Measurements from ENCODE around the gene SKAP1. TPM values are rescaled to one million over a fixed set of nuclear protein-coding genes. Genes with fewer than 3 reads are reported as not detected.

Gene SKAP1
- total and polyA plus RNA-seq, 2 of the 13 experiments (the other 11 are each of a cell fraction or from before 2014, with no cell fraction given): 0.21 TPM; not detected in 1

DNA sequence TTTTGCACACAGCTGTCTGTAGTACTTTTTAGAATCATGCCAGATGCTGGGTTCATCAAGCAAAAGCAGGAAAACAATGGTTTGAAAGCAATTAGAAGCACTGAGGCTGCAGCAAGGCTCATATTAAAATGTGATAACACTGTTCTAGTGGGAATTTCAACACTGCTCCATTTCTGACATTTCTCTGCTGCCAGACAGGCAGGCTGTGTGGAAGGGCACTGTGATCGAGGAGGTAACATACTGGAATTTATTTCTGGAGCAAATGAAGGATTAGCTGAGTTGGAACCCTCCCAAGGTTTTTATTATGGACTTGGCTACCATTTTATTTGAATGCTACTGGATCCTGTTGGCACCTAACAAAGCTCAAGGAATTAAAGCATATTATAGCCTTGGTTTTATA lies 66.9 kb downstream of the SKAP1 start:
- intact Hi-C loops (cut with micrococcal nuclease; ENCODE audit: unreplicated experiment) (no loop called here), in situ Hi-C loops (cut with HindIII; ENCODE audit: extremely low pct_ligation_motif_present, low pct_unique_long_range_greater_than_20kb) (no loop called here)
- FAIRE-seq: no peak
- 0% methylated on average over 1 of the region's 1 CpG for WGBS (ENCODE audit: low lambda C conversion rate)
- ATAC-seq: no peak
- Histone ChIP-seq H3K36me3 (replicated peaks in 1 of 2; ENCODE audit: control insufficient read depth in 1 of 2, insufficient read depth in 2 of 2, low read length in 2 of 2) (no peaks in the 10 kb centered on the region), H3K27me3 (ENCODE audit: control insufficient read depth in 1 of 2, insufficient read depth in 2 of 2, low read length in 2 of 2) (peaks cover 0 to 4% of the 10 kb centered on the region in 2 experiments; a peak in 2 of 5 replicates), H3K4me2 (ENCODE audit: low read depth, low read length) (no peak overlapping the region), H3K9me3 (ENCODE audit: low read length) (no peaks in the 10 kb centered on the region), H4K20me1 (ENCODE audit: insufficient read depth, low read length) (no peaks in the 10 kb centered on the region), H3K27ac (ENCODE audit: extremely low read length, insufficient read depth, low read length) (no peak overlapping the region), H3K4me3 (replicated peaks in 1 of 3; ENCODE audit: insufficient read depth in 1 of 3, low read depth in 2 of 3, low read length in 3 of 3) (no peak overlapping the region), H2AFZ (ENCODE audit: low read length) (no peak overlapping the region), H3K9ac (ENCODE audit: insufficient read depth, low read depth, low read length) (no peak overlapping the region), H3K4me1 (ENCODE audit: insufficient read depth, low read length) (no peaks in the 10 kb centered on the region), H3K79me2 (ENCODE audit: insufficient read depth, low read length) (no peaks in the 10 kb centered on the region)
- TF ChIP-seq ZNF20 (CRISPR knock-in tag; IDR thresholded peaks at IDR 0.05) (no peak), TEAD3 (CRISPR knock-in tag; optimal IDR thresholded peaks at IDR 0.05; ENCODE audit: borderline replicate concordance) (no peak), RFX5 (IDR thresholded peaks at IDR 0.05; ENCODE audit: low read depth, low read length) (no peak), SRSF4 (IDR thresholded peaks at IDR 0.05; ENCODE audit: low read depth, low read length, poor library complexity, severe bottlenecking) (no peak), ZNF773 (CRISPR knock-in tag; IDR thresholded peaks at IDR 0.05; ENCODE audit: borderline replicate concordance) (no peak), ZNF558 (CRISPR knock-in tag; IDR thresholded peaks at IDR 0.05; ENCODE audit: borderline replicate concordance) (no peak), CENPT (CRISPR knock-in tag; IDR thresholded peaks at IDR 0.05; ENCODE audit: low read depth) (no peak), ELF3 (CRISPR knock-in tag; IDR thresholded peaks at IDR 0.05) (no peak), ZNF629 (CRISPR knock-in tag; conservative IDR thresholded peaks at IDR 0.05) (no peak), GLI4 (CRISPR knock-in tag; IDR thresholded peaks at IDR 0.05; ENCODE audit: borderline replicate concordance) (no peak), ZNF44 (CRISPR knock-in tag; IDR thresholded peaks at IDR 0.05) (no peak), KAT7 (CRISPR knock-in tag; IDR thresholded peaks at IDR 0.05; ENCODE audit: borderline replicate concordance) (no peak), TOE1 (CRISPR knock-in tag; IDR thresholded peaks at IDR 0.05) (no peak), ZNF121 (CRISPR knock-in tag; IDR thresholded peaks at IDR 0.05) (no peak), ZNF782 (CRISPR knock-in tag; IDR thresholded peaks at IDR 0.05; ENCODE audit: borderline replicate concordance) (no peak)
- TF ChIP-seq, protein P1, sequence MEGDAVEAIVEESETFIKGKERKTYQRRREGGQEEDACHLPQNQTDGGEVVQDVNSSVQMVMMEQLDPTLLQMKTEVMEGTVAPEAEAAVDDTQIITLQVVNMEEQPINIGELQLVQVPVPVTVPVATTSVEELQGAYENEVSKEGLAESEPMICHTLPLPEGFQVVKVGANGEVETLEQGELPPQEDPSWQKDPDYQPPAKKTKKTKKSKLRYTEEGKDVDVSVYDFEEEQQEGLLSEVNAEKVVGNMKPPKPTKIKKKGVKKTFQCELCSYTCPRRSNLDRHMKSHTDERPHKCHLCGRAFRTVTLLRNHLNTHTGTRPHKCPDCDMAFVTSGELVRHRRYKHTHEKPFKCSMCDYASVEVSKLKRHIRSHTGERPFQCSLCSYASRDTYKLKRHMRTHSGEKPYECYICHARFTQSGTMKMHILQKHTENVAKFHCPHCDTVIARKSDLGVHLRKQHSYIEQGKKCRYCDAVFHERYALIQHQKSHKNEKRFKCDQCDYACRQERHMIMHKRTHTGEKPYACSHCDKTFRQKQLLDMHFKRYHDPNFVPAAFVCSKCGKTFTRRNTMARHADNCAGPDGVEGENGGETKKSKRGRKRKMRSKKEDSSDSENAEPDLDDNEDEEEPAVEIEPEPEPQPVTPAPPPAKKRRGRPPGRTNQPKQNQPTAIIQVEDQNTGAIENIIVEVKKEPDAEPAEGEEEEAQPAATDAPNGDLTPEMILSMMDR (CRISPR knock-in tag; IDR thresholded peaks at IDR 0.05): no peak
- POLR2A ChIA-PET: no interaction called here
- no TSS peak for BruUV-seq (replicated peaks)
- no peak for DNase-seq (ENCODE audit: low spot score)
- CTCF ChIA-PET (ENCODE audit: low intra/inter-chr PET ratio, low total read pairs): no interaction called here

Data from HepG2 (cell line).